Activated CD8-positive, alpha-beta memory T cell treated with anti-CD3 and anti-CD28 coated beads for 4 hours (primary cell): ENCODE data around the gene STK39.
"Not testable (repeated sequence)": the region's sequence is repeated elsewhere in the genome, so short reads cannot be mapped to it uniquely, and the experiment has no call there.

ENCODE experiments used
- DNase-seq, 2 donors: peaks; one replicate each; pipeline ENCODE4 v3.0.0-alpha.2; 2020; ENCODE audit warnings: low read depth in 2 of 2

STK39 gene

DNA sequence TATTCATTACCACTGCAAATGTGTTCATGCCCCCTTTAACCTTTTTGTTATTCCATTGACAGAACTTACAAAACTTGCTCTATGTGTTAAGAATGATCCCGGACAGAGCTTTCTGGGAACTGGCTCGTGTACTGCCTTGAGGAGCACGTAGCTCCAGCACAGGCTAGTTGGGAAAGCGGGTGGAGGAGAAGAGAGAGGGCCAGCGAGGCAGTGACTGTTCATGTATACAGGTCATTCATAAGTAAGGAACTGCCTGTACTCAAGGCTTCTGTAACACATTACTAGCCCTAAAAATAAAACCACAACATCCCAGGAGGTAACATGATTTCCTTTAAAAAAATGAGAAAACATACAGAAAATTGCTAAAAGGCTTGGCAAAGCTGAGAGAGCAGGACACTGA, 109.0 kb downstream of the STK39 start:
- no peak for DNase-seq

DNA sequence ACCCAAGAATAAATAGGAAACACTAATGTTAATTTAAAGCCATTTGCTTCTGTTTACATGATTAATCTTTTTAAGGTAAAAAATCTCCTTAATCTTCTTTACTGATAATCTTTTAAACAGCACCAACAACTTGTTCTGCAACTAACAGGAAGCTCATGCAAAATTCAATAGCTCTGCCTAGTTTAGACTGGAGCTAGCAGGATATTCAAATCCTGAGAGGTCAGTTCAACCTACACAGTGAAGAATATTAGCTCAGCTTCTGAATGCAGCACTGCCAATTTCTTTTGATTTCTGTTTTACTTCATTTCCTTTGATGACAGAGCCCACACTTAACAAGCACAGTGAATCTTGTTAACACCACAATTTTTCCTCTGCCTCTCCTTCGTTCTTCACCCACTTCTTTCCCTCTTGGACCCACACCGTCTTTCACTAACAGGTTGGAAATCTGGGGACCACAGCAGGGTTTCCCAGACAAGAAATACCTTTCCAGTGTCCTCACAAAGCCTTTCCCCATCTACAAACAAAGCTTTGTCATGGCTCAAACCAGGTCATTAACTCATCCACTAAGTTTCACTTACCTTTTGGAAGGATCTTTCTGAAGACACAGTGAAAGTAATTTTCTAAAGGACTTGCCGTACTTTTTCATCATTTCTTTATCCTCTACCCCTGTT, 109.8 kb downstream of the STK39 start:
- no peak for DNase-seq

DNA sequence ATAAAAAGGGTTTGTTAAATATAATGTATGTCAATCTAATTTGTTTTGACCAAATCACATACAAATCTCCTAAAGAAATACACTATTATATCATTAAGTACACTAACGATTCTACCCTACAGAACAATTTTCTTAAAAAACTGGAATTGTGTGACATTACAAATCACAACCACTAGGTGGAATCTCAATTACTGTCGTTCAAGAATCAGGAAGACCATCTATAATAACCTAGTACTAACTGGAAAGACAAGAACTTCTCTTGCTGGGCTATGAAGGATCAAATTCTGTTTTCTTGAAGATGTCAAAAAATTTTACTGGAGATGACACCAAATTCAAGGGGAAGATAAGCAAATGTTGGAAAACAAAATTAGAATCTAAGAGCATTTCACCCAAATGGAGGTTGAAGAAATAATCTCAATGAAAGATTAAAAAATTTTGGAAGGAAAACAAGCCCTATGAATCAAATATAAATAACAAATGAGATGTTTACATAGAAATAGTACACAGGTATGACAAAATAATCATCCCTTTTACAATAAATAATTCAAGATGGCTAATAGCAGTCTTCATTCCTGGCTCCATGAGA, 110.9 kb downstream of the STK39 start:
- no peak for DNase-seq

DNA sequence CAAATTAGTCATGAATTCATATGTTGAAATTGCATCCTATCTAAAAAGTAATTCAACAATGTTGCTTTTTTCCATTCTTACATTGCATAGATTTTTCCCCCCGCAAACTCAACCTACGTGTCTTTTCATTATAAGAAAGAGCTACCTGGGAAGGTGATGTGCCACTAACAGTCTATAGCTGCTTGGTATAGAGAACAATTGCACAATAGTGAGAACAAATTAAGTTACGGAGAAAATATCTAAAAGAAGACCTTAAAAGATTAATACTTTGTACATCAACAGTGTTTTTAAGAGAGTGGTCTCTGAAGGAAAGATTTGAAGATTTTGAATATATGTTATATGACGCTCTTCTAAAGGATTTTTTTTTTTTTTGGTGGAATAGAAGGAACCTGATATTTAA, 111.8 kb downstream of the STK39 start:
- no peak for DNase-seq

DNA sequence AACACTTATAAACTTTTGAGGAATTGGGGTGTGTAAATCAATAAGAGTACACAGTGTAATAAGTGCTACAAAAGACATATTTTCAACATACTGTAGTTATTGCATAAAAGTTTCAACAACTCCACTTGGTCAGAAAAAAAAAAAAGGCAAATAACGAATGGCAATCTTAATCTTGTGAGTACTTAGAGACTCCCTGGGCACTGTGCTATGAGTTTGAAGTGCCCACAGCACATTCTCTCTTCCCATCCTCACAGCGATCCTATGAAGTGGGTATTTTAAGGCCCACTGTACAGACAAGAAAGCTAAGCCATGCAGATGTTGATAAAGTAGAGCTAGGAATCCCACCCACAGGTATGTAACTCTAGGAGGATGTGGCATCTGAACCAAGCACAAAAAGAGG, 112.3 kb downstream of the STK39 start:
- no peak for DNase-seq

- no peak for DNase-seq
Measured at GRCh38 chr2:168134485-168134884, 112.9 kb downstream of the STK39 start.

GRCh38 chr2:168132389-168132788, 115.0 kb downstream of the STK39 start:
- DNase-seq, result no peak

DNA sequence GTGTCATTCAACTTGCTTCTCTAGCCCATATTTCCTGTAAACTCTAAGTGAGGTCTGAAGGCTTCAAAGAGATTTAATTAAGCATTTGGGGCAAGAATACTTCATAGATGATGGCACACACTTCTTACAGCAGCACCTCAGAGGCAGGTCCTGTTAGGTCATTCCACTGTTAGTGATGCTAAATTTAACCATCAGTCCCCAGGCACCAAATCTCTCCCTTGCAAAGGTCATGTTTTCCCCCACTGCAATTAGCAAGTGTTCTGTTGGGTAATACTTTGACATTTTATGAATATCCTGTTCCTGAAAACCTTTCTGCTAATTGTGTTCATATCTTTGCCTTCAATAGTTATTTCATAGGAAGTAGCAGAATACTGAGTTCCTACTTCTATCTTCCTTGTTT, 117.0 kb downstream of the STK39 start:
- no peak for DNase-seq

DNA sequence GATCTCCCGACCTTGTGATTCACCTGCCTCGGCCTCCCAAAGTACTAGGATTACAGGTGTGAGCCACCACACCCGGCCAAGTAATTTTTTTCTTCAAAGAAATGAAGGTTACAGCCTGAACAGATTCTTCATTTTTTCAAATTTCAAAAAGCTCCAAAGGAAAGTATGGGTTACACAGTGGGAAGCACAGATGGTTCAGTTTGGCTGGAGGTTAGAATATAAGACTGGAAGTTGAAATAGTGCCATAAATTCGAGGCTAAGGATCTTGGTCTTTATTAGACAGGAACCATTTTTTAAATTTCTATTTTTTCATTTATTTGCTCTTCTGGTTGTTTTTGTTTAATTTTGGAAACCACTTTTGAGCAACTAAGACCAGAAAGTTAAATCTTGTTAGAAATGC, 120.0 kb downstream of the STK39 start:
- DNase-seq, result no peak

DNA sequence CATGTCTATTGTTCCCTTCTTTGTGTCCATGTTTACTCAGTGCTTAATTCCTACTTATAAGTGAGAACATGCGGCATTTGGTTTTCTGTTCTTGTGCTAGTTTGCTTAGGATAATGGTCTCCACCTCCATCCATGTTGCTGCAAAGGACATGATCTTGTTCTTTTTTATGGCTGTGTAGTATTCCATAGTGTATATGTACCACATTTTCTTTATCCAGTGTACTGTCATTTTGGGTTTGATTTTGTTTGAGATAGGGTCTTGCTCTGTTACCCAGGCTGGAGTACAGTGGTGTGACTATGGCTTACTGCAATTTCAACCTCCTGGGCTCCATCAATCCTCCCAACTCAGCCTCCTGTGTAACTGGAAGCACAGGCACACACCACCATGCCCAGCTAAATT, 125.2 kb downstream of the STK39 start:
- not testable (repeated sequence) for DNase-seq

DNA sequence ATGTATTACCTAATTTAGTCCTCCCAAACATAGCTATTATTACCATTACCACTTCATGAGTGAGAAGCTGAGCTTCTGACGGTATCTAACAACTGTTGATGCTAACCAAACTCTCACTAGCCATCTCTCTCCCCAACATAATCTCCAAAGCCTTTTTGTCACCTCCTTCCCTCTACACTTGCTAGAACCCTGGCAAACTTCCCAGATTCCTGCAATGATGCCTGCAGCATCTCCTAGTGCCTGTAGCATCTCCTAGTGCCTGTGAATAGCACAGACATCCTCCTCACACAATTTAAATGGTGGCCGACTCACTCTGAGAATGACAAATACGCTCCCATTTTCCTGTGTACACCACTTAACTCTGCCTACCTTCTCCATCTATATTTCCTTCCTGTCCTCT, 126.7 kb downstream of the STK39 start:
- DNase-seq, result no peak

DNA sequence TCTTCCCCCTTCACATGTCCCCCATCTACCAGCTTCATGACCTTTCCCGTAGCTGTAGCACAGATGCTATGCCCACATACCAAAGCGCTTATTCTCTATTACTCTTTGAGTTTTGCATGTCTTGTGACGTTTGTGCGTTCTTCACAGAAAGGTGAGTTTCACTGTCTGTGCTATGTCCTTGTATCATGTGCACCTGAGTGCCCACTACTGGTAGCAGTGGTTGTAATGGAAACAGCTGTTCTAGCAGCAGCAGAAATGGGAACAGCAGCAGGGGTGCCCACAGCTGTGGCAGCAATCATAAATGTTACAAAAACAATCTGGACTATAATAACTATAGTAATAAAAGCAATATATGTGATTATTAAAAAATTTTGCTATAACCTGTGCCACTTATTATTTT, 127.1 kb downstream of the STK39 start:
- no peak for DNase-seq

DNA sequence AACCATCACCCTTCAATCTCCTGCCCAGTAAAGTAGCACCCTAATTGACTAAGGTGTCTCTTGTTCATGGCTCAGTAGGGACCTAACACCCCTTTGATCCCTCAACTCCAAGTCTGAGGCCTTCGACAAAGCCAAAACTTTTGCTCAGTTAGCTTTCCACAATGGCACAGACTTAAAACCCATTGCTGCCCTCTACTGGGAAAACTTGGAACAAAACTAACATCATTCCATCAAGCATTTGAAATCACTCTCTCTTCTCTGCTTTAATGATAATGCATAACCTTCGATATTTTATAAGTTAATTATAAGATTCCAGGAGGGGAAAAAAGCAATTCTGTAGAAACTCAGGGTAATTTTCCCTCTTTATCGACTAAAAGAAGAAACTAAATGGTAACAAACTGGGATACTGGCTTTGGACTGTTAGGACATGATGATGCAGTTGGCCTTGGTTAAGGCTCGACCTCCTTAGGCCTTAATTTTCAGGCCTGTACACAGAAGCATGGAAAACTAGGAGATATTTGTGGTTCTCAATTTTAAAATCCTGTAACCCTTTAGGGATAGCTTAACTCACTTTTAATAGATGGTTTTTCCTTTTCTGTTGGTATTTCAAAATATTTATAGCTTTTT, 127.8 kb downstream of the STK39 start:
- no peak for DNase-seq

DNA sequence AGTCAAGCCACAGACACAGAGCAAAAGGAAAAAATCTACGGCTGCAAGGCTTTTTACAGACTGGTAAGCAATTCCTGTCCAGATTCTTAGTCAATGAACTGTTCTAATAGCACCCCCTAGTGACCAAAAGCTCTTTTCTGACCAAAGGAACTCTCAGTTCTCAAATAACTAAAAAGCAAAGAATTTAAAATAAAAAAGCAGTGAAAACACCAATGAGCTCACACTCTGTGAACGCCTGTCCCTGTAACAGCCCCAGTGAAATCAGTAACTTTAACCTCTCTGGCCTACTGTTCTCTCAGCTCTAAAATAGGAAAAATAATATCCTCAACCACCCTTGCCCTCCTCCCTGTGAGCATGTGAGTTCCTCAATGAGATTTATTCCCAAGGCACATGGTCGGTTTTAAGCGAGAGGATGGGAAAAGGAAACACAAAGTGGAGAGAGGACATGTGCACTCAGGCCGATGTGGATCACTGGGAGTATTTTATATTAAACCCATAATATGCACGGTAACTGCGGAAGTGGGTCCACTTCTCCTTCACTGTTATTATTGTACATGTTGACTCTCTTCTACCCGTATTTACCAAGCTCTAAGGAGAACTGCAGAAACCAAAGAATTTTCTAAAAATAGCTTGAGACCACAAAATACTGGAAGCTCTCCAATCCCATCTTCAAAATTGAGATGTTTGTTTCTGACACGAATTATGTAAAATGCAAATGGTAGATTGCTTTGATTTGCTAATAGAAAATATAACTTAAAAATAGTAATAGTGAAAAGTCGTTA, 128.5 kb downstream of the STK39 start:
- no peak for DNase-seq

GRCh38 chr2:168116448-168116847, 130.9 kb downstream of the STK39 start:
- no peak for DNase-seq

DNA sequence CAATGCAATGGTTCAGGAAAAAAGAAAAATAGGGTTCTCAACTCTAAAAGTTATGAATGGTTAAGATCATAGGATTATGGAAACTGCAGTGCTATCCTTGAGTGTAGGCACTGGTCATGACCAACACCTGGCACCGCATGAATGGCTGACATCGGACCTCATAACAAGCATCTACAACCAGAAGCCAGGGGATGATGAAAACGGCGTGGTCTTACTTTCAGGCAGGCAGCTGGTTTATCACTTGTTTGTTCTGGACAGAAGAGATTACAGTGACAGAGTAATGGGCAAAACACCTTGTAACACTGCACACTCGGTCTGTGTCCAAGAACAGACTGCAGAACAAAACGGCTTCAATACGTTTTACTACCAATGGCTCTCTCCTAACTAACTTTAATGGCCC, 132.8 kb downstream of the STK39 start:
- DNase-seq, result no peak

GRCh38 chr2:168114040-168114439, 133.4 kb downstream of the STK39 start:
- DNase-seq, result no peak

DNA sequence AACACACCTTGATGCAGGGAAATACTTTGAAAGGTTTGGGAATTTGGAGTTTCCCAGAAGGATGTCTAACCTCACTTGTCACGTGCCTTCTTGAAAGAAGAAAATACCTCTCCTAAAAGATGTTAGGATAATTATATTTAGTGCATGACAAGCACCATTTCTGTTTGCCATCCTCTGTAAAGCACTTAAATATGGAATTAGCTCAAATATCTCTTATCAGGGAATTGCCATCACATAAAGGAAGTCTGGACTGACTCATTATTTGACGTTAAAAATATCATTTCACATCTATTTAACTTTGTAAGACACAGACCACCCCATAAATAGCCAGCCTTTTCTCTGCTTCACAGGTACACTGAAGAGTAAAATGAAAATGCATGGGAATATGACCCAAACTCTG, 140.1 kb downstream of the STK39 start:
- DNase-seq, result no peak

DNA sequence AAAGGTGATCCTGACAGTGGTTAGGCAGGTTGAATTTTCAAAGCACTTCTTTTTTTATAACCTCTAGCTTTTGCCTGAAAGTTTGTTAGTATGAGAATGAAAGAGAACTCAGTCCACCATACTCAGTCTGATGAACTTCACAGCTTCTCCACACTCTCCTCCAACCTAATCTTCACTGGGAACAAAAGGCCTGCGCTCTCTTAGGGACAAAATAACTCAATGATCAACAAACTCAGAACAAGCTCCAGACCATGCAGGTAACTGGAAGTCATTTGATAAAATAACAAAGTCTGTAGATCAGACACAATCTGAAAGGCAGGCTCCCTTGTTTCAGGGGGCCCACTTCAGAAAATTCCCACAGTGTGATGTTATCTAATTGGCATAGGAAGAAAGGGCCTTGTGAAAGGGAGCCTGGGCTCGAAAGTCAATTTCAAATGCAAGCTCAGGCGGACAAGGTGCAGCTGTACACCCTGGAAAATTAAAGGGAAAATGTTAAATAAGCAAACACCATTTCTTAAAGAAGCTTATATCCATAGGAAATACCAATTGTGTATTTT, 142.2 kb downstream of the STK39 start:
- no peak for DNase-seq

- DNase-seq, result no peak
Measured at GRCh38 chr2:168097431-168097830, 150.0 kb downstream of the STK39 start.

DNA sequence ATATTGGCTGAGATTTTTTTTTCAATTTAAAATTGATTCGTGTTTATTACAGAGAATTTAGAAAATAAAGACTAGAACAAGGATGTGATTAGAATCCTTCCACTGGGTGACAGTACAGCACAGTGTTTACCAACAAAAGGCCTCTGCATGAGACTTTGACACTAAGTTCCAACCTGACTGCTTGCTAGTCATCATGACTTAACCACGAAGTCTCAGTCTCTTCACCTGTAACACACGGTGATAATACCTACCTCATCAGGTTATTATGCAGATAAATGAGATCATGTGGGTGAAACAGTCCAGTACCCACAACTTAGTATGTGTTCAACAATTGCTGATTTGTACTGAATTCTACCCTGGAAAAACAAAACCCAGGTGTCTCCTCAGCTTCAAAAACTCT, 151.2 kb downstream of the STK39 start:
- no peak for DNase-seq

DNA sequence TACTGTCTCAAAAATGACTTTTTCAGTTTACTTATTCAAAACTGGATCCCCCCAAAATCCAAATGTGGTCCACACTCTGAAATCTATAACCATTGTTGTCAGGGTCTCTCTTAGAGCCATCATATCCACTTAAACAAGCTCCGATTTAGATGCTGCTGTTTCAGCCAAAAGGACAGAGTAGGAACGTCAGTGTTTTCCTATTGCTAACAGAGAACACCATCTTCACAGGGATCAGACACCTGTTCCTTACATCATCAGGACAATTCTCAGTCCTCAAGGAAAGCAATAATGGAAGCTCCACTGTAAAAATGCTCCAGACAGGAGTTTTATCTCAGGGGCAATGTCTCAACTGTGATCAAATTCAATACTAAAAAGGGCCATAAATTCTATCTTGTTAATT, 155.4 kb downstream of the STK39 start:
- no peak for DNase-seq
